ENCODE measurements around the gene SLC39A11. TPM values are rescaled to one million over a fixed set of nuclear protein-coding genes. Genes with fewer than 3 reads are reported as not detected.

Gene SLC39A11
- total and polyA plus RNA-seq, 2 of the 13 experiments (the other 11 are each of a cell fraction or from before 2014, with no cell fraction given): 17.2 to 31.5 TPM

DNA sequence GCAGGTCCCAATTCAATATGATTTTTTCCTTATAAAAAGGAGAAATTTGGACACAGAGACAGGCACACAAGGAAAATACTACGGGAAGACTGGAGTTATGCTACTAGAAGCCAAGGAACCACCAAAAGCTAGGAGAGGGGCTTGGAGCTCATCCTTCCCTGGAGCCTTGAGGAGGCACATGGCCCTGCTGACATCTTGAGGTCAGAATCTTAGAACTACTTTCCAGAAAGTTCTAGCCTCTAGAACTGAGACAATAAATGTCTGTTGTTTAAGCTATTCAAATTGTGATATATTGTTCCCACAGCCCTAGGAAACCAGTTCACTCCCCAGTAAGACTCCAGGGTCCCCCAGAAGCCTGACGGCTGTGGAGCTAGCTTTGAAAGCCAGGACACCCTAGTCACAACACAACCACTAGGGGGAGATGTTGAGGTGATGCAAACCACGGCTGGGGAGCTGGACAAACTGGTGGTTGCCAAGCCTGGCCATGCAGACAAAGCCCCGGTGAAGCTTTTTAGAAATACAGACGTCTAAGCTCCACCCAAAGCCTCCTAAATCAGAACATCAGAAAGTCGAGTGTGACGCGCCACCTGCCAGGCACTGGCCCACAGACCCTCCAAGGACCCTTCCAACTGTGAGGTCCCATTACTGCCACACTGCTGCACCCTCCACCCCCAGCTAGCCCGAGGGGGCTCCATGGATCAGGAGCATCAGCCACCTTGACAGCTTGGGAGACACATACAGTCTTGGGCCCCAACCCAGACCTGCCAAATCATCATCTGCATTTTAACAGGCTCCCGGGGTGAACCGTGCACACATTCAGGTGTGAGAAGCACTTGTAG lies 106.4 kb downstream of the SLC39A11 start (continued):
- TF ChIP-seq, protein P1, sequence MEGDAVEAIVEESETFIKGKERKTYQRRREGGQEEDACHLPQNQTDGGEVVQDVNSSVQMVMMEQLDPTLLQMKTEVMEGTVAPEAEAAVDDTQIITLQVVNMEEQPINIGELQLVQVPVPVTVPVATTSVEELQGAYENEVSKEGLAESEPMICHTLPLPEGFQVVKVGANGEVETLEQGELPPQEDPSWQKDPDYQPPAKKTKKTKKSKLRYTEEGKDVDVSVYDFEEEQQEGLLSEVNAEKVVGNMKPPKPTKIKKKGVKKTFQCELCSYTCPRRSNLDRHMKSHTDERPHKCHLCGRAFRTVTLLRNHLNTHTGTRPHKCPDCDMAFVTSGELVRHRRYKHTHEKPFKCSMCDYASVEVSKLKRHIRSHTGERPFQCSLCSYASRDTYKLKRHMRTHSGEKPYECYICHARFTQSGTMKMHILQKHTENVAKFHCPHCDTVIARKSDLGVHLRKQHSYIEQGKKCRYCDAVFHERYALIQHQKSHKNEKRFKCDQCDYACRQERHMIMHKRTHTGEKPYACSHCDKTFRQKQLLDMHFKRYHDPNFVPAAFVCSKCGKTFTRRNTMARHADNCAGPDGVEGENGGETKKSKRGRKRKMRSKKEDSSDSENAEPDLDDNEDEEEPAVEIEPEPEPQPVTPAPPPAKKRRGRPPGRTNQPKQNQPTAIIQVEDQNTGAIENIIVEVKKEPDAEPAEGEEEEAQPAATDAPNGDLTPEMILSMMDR (CRISPR knock-in tag; IDR thresholded peaks at IDR 0.05): peak; percentile 92
- TF ChIP-seq, protein P2, sequence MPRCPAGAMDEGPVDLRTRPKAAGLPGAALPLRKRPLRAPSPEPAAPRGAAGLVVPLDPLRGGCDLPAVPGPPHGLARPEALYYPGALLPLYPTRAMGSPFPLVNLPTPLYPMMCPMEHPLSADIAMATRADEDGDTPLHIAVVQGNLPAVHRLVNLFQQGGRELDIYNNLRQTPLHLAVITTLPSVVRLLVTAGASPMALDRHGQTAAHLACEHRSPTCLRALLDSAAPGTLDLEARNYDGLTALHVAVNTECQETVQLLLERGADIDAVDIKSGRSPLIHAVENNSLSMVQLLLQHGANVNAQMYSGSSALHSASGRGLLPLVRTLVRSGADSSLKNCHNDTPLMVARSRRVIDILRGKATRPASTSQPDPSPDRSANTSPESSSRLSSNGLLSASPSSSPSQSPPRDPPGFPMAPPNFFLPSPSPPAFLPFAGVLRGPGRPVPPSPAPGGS (CRISPR knock-in tag; IDR thresholded peaks at IDR 0.05): no peak
- TF ChIP-seq, protein P3, sequence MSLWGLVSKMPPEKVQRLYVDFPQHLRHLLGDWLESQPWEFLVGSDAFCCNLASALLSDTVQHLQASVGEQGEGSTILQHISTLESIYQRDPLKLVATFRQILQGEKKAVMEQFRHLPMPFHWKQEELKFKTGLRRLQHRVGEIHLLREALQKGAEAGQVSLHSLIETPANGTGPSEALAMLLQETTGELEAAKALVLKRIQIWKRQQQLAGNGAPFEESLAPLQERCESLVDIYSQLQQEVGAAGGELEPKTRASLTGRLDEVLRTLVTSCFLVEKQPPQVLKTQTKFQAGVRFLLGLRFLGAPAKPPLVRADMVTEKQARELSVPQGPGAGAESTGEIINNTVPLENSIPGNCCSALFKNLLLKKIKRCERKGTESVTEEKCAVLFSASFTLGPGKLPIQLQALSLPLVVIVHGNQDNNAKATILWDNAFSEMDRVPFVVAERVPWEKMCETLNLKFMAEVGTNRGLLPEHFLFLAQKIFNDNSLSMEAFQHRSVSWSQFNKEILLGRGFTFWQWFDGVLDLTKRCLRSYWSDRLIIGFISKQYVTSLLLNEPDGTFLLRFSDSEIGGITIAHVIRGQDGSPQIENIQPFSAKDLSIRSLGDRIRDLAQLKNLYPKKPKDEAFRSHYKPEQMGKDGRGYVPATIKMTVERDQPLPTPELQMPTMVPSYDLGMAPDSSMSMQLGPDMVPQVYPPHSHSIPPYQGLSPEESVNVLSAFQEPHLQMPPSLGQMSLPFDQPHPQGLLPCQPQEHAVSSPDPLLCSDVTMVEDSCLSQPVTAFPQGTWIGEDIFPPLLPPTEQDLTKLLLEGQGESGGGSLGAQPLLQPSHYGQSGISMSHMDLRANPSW (CRISPR knock-in tag; IDR thresholded peaks at IDR 0.05; ENCODE audit: borderline replicate concordance): no peak
- TF ChIP-seq ZNF101 (CRISPR knock-in tag; IDR thresholded peaks at IDR 0.05; ENCODE audit: borderline replicate concordance, low read depth) (no peak), ATAD3A (CRISPR knock-in tag; IDR thresholded peaks at IDR 0.05) (no peak), CBX5 (CRISPR knock-in tag; IDR thresholded peaks at IDR 0.05; ENCODE audit: borderline replicate concordance) (0 out of 2 replicates have a peak, but pooled peaks have one; percentile 38), RXRB (CRISPR knock-in tag; IDR thresholded peaks at IDR 0.05; ENCODE audit: borderline replicate concordance) (peak; percentile 2; the same call in 1 of the 2 replicates), ETV5 (CRISPR knock-in tag; IDR thresholded peaks at IDR 0.05; ENCODE audit: borderline replicate concordance) (0 out of 2 replicates have a peak, but pooled peaks have one; percentile 10), ZNF660 (CRISPR knock-in tag; IDR thresholded peaks at IDR 0.05; ENCODE audit: borderline replicate concordance, low read depth) (no peak), ZNF678 (CRISPR knock-in tag; IDR thresholded peaks at IDR 0.05) (no peak), ZNF33A (CRISPR knock-in tag; IDR thresholded peaks at IDR 0.05; ENCODE audit: borderline replicate concordance) (no peak), ZNF24 (IDR thresholded peaks at IDR 0.05) (no peak), STAG1 (CRISPR knock-in tag; IDR thresholded peaks at IDR 0.05) (peak; percentile 93), GATAD1 (CRISPR knock-in tag; IDR thresholded peaks at IDR 0.05) (0 out of 2 replicates have a peak, but pooled peaks have one; percentile 27)
- TF ChIP-seq, protein P4, sequence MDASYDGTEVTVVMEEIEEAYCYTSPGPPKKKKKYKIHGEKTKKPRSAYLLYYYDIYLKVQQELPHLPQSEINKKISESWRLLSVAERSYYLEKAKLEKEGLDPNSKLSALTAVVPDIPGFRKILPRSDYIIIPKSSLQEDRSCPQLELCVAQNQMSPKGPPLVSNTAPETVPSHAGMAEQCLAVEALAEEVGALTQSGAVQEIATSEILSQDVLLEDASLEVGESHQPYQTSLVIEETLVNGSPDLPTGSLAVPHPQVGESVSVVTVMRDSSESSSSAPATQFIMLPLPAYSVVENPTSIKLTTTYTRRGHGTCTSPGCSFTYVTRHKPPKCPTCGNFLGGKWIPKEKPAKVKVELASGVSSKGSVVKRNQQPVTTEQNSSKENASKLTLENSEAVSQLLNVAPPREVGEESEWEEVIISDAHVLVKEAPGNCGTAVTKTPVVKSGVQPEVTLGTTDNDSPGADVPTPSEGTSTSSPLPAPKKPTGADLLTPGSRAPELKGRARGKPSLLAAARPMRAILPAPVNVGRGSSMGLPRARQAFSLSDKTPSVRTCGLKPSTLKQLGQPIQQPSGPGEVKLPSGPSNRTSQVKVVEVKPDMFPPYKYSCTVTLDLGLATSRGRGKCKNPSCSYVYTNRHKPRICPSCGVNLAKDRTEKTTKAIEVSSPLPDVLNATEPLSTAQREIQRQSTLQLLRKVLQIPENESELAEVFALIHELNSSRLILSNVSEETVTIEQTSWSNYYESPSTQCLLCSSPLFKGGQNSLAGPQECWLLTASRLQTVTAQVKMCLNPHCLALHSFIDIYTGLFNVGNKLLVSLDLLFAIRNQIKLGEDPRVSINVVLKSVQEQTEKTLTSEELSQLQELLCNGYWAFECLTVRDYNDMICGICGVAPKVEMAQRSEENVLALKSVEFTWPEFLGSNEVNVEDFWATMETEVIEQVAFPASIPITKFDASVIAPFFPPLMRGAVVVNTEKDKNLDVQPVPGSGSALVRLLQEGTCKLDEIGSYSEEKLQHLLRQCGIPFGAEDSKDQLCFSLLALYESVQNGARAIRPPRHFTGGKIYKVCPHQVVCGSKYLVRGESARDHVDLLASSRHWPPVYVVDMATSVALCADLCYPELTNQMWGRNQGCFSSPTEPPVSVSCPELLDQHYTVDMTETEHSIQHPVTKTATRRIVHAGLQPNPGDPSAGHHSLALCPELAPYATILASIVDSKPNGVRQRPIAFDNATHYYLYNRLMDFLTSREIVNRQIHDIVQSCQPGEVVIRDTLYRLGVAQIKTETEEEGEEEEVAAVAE (CRISPR knock-in tag; IDR thresholded peaks at IDR 0.05; ENCODE audit: borderline replicate concordance): peak; percentile 56; the same call in 1 of the 2 replicates
- TF ChIP-seq, protein P5, sequence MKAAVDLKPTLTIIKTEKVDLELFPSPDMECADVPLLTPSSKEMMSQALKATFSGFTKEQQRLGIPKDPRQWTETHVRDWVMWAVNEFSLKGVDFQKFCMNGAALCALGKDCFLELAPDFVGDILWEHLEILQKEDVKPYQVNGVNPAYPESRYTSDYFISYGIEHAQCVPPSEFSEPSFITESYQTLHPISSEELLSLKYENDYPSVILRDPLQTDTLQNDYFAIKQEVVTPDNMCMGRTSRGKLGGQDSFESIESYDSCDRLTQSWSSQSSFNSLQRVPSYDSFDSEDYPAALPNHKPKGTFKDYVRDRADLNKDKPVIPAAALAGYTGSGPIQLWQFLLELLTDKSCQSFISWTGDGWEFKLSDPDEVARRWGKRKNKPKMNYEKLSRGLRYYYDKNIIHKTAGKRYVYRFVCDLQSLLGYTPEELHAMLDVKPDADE (CRISPR knock-in tag; IDR thresholded peaks at IDR 0.05): no peak

Measured in HepG2 (cell line).